H54 (cell line): ENCODE measurements around the gene EPRS1.

Experiments used
- DNase-seq: peaks from one replicate; pipeline ENCODE4 v3.0.0; 2011; ENCODE audit warnings: low spot score, mixed read lengths; ENCODE audit not compliant: insufficient read length
- FAIRE-seq: peaks from 3 replicates; lab custom pipeline; 2011; peaks lifted over from hg19 to GRCh38; lab: Jason Lieb, UNC
- POLR2A ChIP-seq: IDR thresholded peaks from 2 replicates; pipeline ENCODE4 v1.6.1; 2011; ENCODE audit warnings: low read depth, mild to moderate bottlenecking, low read length

Gene EPRS1

DNA sequence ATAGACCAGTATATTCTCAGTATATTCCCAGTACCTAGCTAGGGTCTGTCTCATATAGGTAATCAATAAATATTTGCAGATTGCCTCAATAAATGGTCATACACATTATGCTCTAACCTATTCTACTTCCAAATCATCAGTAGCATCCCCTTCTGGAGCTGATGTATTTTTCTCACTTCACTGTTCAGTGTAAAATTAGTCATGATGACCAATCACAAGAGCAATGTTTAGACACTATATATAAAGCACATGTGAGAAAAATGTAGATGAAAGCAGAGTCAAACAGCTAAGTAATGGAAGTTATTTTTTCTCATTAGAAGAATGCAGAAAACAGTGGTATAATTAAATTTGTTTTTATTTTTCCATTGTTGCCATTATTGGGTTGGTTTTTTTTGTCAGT, 34.7 kb downstream of the EPRS1 start:
- FAIRE-seq (no peak), DNase-seq (no peak)
- no peak for TF ChIP-seq POLR2A

GRCh38 chr1:220007438-220007837, 38.9 kb downstream of the EPRS1 start:
- DNase-seq (no peak), FAIRE-seq (peak; percentile 55)
- TF ChIP-seq POLR2A: no peak

- DNase-seq: no peak
- TF ChIP-seq POLR2A: no peak
Measured at GRCh38 chr1:220005489-220005888, 40.8 kb downstream of the EPRS1 start.

GRCh38 chr1:220003610-220004299, 42.5 kb downstream of the EPRS1 start:
- no peak for TF ChIP-seq POLR2A
- FAIRE-seq (no peak), DNase-seq (no peak)

More at GRCh38 chr1:220005489-220005888, 40.8 kb downstream of the EPRS1 start:
- no peak for FAIRE-seq

DNA sequence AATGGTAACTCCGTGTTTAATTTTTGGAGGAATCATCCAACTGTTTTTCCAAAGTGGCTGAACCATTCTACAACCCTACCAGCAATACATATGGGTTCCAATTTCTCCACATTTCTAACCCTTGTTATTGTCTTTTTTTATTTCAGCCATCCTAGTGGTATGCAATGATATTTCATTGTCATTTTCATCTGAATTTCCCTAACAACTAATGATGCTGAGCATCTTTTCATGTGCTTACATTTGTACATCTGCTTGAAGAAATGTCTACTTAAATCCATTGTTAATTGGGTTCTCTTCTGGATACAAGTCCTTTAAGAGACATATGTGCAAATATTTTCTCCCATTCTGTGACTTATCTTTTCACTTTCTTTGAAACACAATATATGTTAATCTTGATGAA, 43.3 kb downstream of the EPRS1 start:
- TF ChIP-seq POLR2A: no peak
- FAIRE-seq (no peak), DNase-seq (no peak)

DNA sequence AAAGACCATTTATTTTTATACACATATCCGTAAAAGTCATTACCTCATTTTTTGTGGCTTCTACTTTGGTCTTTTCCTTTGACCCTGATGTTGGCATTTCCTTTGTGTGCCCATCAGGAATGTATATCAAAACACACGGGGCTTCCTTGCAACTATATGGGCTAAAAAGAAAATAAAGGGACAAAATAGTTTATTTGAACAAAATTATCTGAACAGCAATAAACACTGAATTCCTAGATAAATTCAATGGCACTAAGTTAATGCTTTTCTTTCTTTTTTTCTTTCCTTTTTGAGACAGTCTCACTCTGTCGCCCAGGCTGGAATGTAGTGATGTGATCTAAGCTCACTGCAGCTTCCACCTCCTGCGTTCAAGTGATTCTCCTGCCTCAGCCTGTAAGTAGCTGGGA, 45.2 kb downstream of the EPRS1 start:
- DNase-seq (no peak), FAIRE-seq (no peak)
- TF ChIP-seq POLR2A: no peak

- no peak for TF ChIP-seq POLR2A
- no peak for FAIRE-seq
- no peak for DNase-seq
Measured at GRCh38 chr1:219999821-220000220, 46.5 kb downstream of the EPRS1 start.
